ENCODE results near the gene PIAS1. TPM values are rescaled to one million over a fixed set of nuclear protein-coding genes. Genes with fewer than 3 reads are reported as not detected.

PIAS1 gene
- total and polyA plus RNA-seq, 12 donors = 5.8 to 37.9 (median 30.3) TPM

DNA sequence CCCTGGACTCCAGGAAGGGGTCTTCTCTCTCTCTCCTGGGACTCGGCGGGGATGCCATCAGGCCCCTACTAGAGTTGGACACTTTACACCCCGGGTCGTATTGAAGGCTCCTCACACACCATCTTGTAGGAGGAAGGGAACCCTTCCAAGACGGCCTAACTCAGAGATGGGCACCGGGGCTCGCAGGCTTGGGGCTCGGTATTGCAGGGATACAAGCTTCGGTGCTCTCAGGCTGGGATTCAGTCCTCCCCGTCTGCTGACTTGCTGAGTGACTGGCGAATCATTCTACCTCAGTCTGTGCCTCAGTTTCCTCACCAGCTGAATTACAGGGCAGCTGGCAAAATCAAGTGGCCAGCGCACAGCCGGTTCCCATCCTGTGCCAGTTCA lies 151.4 kb downstream of the PIAS1 start:
- TF ChIP-seq CTCF (IDR thresholded peaks at IDR 0.05) = no peak
- no peak for DNase-seq
- 73 to 81% methylated on average over 13 of the region's 13 CpGs for WGBS, 2 donors
- intact Hi-C loops (cut with DNase I) = loop anchor here in 1 of 10 donors (5.0 kb wide), 1 partner anchor 343 kb away; no protein-coding TSS in a partner anchor
- ATAC-seq = peak in 2 of 8 donors; percentile 2 to 8
- peaks cover 0 to 56% (median 30%) of the 10 kb centered on the region in 9 donors for H3K4me1 ChIP-seq
- peak overlapping the region in 7 of 10 donors; percentile 17 to 37 (median 28) for H3K4me3 ChIP-seq
- peaks cover 0 to 6% (median 0%) of the 10 kb centered on the region in 9 donors for H3K36me3 ChIP-seq
- H3K27me3 ChIP-seq = no peaks in the 10 kb centered on the region
- H3K27ac ChIP-seq = peak overlapping the region in 9 of 10 donors; percentile 11 to 90 (median 51)
- H3K9me3 ChIP-seq = no peaks in the 10 kb centered on the region

DNA sequence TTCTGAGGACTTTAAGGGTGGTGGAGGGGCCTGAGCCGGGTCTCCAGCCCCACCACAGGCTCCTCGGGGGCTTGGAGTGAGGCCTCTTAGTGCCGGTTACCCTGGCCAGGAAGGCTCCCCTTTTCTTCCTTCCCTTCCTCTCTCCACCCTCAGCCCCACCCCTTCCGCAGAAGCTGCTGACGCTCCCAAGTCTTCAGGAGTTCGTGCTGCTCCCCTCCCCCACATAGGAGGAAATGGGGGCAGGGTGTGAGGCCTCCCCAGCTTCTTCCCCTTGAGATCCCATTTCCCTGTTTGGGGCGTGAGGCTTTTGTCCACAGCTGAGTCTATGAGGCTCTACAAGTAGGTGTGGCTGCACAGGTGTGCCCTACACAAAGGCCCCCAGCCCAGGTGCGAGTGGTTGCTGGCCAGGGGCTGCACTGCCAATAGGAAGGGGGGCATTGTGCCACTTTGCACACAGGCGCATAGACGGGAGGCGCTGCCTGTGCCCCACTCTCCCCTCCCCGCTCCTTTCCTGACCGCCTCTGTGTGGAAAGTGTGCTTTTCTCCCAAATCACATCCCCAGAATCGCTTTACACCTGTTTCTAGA lies 151.9 kb downstream of the PIAS1 start:
- ATAC-seq (peak; percentile 24 to 78 (median 66)), DNase-seq (peak; percentile 59 to 73)
- TF ChIP-seq CTCF (IDR thresholded peaks at IDR 0.05) = no peak
- H3K27me3 ChIP-seq = no peaks in the 10 kb centered on the region
- H3K4me3 ChIP-seq = peak overlapping the region in 6 of 10 donors; percentile 17 to 37 (median 29)
- no peaks in the 10 kb centered on the region for H3K9me3 ChIP-seq
- peaks cover 0 to 6% (median 0%) of the 10 kb centered on the region in 9 donors for H3K36me3 ChIP-seq
- peak overlapping the region in 9 of 10 donors; percentile 11 to 90 (median 51) for H3K27ac ChIP-seq
- 64 to 74% methylated on average over 14 of the region's 14 CpGs for WGBS, 2 donors
- intact Hi-C loops (cut with DNase I) = loop anchor here in 1 of 10 donors (5.0 kb wide), 1 partner anchor 344 kb away; no protein-coding TSS in a partner anchor
- peaks cover 0 to 61% (median 34%) of the 10 kb centered on the region in 9 donors for H3K4me1 ChIP-seq

DNA sequence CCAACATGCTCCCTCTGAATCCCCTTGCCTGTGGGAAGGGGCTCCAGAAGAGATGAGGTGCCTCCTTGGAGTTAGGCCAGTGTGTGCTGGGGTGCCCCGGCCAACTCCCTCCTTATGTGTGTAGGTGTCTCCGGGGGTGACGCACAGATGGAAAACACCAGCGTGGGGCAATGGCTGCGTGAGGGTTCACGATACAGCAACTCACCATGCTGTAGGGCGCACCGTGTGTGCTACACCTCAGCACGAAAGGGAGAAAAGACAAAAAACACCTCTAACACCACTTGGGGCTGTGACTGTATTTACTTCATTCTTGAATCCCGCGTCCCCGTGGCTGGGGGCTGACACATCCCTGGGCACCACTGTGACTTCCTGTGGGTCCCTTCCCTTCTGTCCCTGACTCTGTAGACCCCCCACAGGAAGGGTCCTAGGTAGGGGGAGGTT lies 152.6 kb downstream of the PIAS1 start:
- TF ChIP-seq CTCF (IDR thresholded peaks at IDR 0.05) = no peak
- H3K9me3 ChIP-seq = no peaks in the 10 kb centered on the region
- intact Hi-C loops (cut with DNase I) = loop anchor here in 1 of 10 donors (5.0 kb wide), 1 partner anchor 344 kb away; no protein-coding TSS in a partner anchor
- no peak overlapping the region for H3K4me3 ChIP-seq
- DNase-seq = no peak
- no peak for ATAC-seq
- peak overlapping the region in 2 of 10 donors; percentile 22 to 90 for H3K27ac ChIP-seq
- 91 to 97% methylated on average over 12 of the region's 12 CpGs for WGBS, 2 donors
- no peaks in the 10 kb centered on the region for H3K27me3 ChIP-seq
- peaks cover 0 to 62% (median 34%) of the 10 kb centered on the region in 9 donors for H3K4me1 ChIP-seq
- peaks cover 0 to 6% (median 0%) of the 10 kb centered on the region in 9 donors for H3K36me3 ChIP-seq

DNA sequence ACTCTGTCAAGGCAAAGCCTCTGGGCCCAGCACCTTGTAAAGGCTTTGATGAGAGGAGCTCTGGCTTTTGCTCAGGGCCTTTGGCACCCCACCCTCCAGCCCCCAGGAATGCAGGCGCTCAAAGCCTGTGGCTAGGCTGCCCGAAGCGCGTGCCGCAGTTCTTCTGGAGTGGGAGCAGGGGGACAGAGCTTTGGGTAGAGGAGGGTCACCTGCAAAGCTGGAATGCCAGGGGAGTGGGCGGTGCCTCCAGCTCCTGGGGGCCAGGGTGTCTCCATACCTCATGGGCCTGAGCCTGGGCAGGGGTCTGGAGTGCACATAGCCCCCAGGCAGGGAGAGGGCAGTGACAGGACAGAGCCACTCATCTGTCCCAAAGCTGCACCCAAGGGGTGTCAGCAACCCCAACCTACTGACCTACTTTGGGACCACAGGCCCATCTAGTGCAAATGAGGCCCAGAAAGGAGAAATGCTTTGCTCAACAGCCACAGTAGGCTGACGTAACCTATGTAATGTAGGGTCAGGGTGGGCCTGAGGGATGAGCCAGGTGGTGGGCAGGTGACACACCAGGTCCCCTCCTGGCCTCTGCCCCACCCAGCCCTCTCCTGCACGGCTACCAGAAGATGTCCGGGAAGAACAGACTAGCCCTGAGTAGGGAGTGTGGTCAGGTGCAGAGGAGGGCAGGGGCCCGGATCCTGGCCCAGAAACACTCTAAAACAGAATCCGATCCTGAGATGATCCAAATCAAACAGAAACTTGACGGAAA lies 153.2 kb downstream of the PIAS1 start:
- DNase-seq (no peak), ATAC-seq (no peak)
- peaks cover 0 to 62% (median 34%) of the 10 kb centered on the region in 9 donors for H3K4me1 ChIP-seq

More for the DNA sequence above, 153.2 kb downstream of the PIAS1 start:
- 86 to 93% methylated on average over 12 of the region's 12 CpGs for WGBS, 2 donors
- intact Hi-C loops (cut with DNase I) = loop anchor here in 1 of 10 donors (5.0 kb wide), 1 partner anchor 345 kb away; no protein-coding TSS in a partner anchor
- Histone ChIP-seq H3K4me3 (no peak overlapping the region), H3K9me3 (no peaks in the 10 kb centered on the region), H3K27me3 (no peaks in the 10 kb centered on the region), H3K27ac (no peak overlapping the region), H3K36me3 (peaks cover 0 to 6% (median 0%) of the 10 kb centered on the region in 9 donors)
- TF ChIP-seq CTCF (IDR thresholded peaks at IDR 0.05) = no peak

Data from heart right ventricle (tissue), 16 donors.